Spinal cord (tissue), 10 donors: Measurements from ENCODE around the gene CFLAR. TPM values are rescaled to one million over a fixed set of nuclear protein-coding genes. Genes with fewer than 3 reads are reported as not detected.

Source experiments
- DNase-seq, 6 donors: peaks; one replicate each; pipeline versions ENCODE4 v3.0.0 to v3.0.0-alpha.2; 2013 to 2015; ENCODE audit warnings: low spot score in 6 of 6, low read depth in 4 of 6
- H3K27ac ChIP-seq: one replicate; pipeline ENCODE4 v1.5.1; 2013; ENCODE audit warnings: low read depth, low read length, control low read depth
- H3K27me3 ChIP-seq: one replicate; pipeline ENCODE4 v1.6.1; 2013; ENCODE audit warnings: low read length; ENCODE audit not compliant: control insufficient read depth, insufficient read depth
- H3K36me3 ChIP-seq: one replicate; pipeline ENCODE4 v1.6.1; 2013; ENCODE audit warnings: low read length; ENCODE audit not compliant: control insufficient read depth, insufficient read depth
- H3K4me1 ChIP-seq: one replicate; pipeline ENCODE4 v1.6.1; 2013; ENCODE audit warnings: low read length; ENCODE audit not compliant: control insufficient read depth, insufficient read depth
- H3K4me3 ChIP-seq: one replicate; pipeline ENCODE4 v1.5.1; 2013; ENCODE audit warnings: low read depth, low read length, control low read depth
- H3K9me3 ChIP-seq: one replicate; pipeline ENCODE4 v1.6.1; 2013; ENCODE audit warnings: low read length; ENCODE audit not compliant: control insufficient read depth, insufficient read depth
- WGBS: methylation state at CpG from one replicate; pipeline ENCODE4 v1.1.5; 2013; ENCODE audit warnings: missing lambda C conversion rate; ENCODE audit not compliant: insufficient coverage; 5-methylcytosine and 5-hydroxymethylcytosine counted together
- polyA plus RNA-seq, 2 donors: library from polyadenylated mRNA; unstranded; fragments of 120-200 nt; gene quantifications; one replicate each; pipeline ENCODE4 v1.2.1, GENCODE V29; 2013; ENCODE audit not compliant: insufficient read length in 2 of 2
- small RNA-seq: library from RNA; depleted of rRNA; stranded (forward); fragments of <200 nt; gene quantifications from one replicate; pipeline ENCODE3, GENCODE V24; 2014; ENCODE audit warnings: low replicate concordance
- total RNA-seq, 2 donors: library from RNA; depleted of rRNA in 1 of 2; stranded (reverse); fragments of 120-200 nt in 1 of 2; fragments of >200 nt in 1 of 2; gene quantifications; one replicate each; pipeline versions ENCODE4 v1.2.3 to v1.2.4, GENCODE V29; 2013 to 2014
- donor health status: healthy.

Gene CFLAR
- total and polyA plus RNA-seq, 4 donors, result 28.2 to 81.9 (median 57.6) TPM

GRCh38 chr2:201223089-201224073 lies 107.4 kb downstream of the CFLAR start:
- H3K27ac ChIP-seq, result no peak overlapping the region
- no peaks in the 10 kb centered on the region for H3K9me3 ChIP-seq
- H3K4me1 ChIP-seq, result no peaks in the 10 kb centered on the region
- H3K36me3 ChIP-seq, result no peaks in the 10 kb centered on the region
- 92% methylated on average over 2 of the region's 8 CpGs for WGBS
- no peak for DNase-seq
- no peaks in the 10 kb centered on the region for H3K27me3 ChIP-seq
- H3K4me3 ChIP-seq, result no peak overlapping the region

Small RNA genes within 50 kb of the gene (small RNA-seq; reads per million reads assigned to genes)
- gene AC007283.2 (not detected), gene MTND4LP13 (not detected), gene RNU6-1206P (not detected), gene RNU7-45P (not detected)

Other genes with a start within 250 kb of the CFLAR start
- gene PPIL3, start 227.1 kb upstream of the CFLAR start, total RNA-seq, result 10 to 100 TPM; 43.9 to 57.7 TPM
- 10 to 100 TPM; 65.3 to 74.0 TPM for gene PPIL3, start 227.1 kb upstream of the CFLAR start, polyA plus RNA-seq
- 10 to 100 TPM; 38.5 to 38.9 TPM for gene NIF3L1, start 226.8 kb upstream of the CFLAR start, total RNA-seq
- 10 to 100 TPM; 32.1 to 32.5 TPM for gene NIF3L1, start 226.8 kb upstream of the CFLAR start, polyA plus RNA-seq
- 10 to 100 TPM; 18.4 to 20.1 TPM for gene ORC2, start 152.5 kb upstream of the CFLAR start, total RNA-seq
- 10 to 100 TPM; 12.1 to 18.6 TPM for gene ORC2, start 152.5 kb upstream of the CFLAR start, polyA plus RNA-seq
- gene HYCC2, start 44.5 kb upstream of the CFLAR start, total RNA-seq, result 10 to 100 TPM; 17.2 to 49.0 TPM
- 10 to 100 TPM; 15.2 to 20.5 TPM for gene HYCC2, start 44.5 kb upstream of the CFLAR start, polyA plus RNA-seq
- 100 to 1,000 TPM in 1 of 2 donors, 10 to 100 TPM in 1; 79.0 to 117 TPM for gene NDUFB3, start 44.2 kb upstream of the CFLAR start, total RNA-seq
- 100 to 1,000 TPM; 114 to 136 TPM for gene NDUFB3, start 44.2 kb upstream of the CFLAR start, polyA plus RNA-seq
- gene CASP10, start 67.0 kb downstream of the CFLAR start, total RNA-seq, result 1 to 10 TPM; 8.1 to 8.7 TPM
- gene CASP10, start 67.0 kb downstream of the CFLAR start, polyA plus RNA-seq, result 1 to 10 TPM; 2.8 to 4.8 TPM
- 10 to 100 TPM; 11.1 to 17.1 TPM for gene CASP8, start 144.4 kb downstream of the CFLAR start, total RNA-seq
- 1 to 10 TPM; 5.1 to 6.9 TPM for gene CASP8, start 144.4 kb downstream of the CFLAR start, polyA plus RNA-seq
- 1 to 10 TPM; 5.0 to 7.1 TPM for gene FLACC1, start 241.2 kb downstream of the CFLAR start, total RNA-seq
- gene FLACC1, start 241.2 kb downstream of the CFLAR start, polyA plus RNA-seq, result 1 to 10 TPM; 4.3 to 5.0 TPM